Upper lobe of left lung (tissue), 4 donors: ENCODE results near the gene BMP4.

Experiments
- CTCF ChIP-seq, 6 experiments: fragments of 450-650 bp in 4 of 6; fragments of 200-600 bp in 2 of 6; sonication (generic) in 2 of 6; IDR thresholded peaks; one replicate each; pipeline ENCODE4 v1.5.1; 2016 to 2019; ENCODE audit warnings: antibody characterized with exemption in 6 of 6
- POLR2A ChIP-seq, 4 donors: fragments of 450-650 bp; IDR thresholded peaks; one replicate each; pipeline ENCODE4 v1.5.1; 2016 to 2017; ENCODE audit warnings: antibody characterized with exemption in 4 of 4, mild to moderate bottlenecking in 2 of 4

GRCh38 chr14:53982546-53982945 lies 25.9 kb upstream of the BMP4 start:
- TF ChIP-seq CTCF (IDR thresholded peaks at IDR 0.05) (no peak), POLR2A (IDR thresholded peaks at IDR 0.05) (no peak)
